GM19438 (cell line): ENCODE measurements around the gene CACNA1B.
"Not testable (repeated sequence)": the region's sequence is repeated elsewhere in the genome, so short reads cannot be mapped to it uniquely, and the experiment has no call there.

ENCODE experiments used
- ATAC-seq: cut with Tn5 transposase; IDR thresholded peaks from one replicate; pipeline ENCODE4 v1.9.1; 2021; ENCODE audit warnings: low read depth; ENCODE audit not compliant: unreplicated experiment

CACNA1B gene

DNA sequence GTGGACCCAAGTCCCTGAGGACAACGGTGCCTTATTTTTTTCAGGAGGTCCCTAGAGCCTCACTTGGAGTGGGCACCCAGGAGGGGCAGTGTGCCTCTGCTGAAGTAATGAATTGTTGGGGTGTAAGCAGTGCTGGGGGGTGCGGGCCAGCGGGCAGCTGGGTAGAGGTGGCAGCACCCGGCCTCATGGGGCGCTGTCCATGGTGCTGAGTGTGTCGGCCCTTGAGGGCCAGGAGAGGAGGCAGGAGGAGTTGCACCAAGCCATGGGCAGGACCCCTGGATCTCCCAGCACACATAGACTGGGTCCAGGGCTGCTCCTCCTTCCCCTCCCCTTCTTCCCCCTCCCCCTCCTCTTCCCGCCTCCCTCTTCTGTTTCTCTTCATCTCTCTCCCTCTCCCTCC, 7.0 kb downstream of the CACNA1B start:
- not testable (repeated sequence) for ATAC-seq

DNA sequence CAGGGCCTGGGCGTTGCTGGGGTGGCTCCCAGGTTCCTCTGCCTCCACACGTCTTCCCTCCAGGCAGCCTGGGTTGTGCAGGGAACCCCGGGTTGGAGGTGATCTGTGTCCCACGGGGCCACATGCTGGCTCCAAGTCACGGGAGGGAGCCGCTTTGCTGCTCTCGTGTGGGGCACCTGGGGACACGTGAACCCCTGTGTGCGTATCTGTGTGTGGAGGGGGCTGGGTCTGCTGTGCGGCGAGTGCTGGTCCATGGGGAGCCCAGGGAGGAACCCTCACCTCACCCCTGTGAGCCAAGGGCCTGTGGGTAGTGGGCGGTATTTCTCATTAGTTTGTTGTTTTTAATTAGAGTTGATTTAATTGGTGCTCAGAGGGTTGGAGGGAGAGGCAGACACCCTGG, 7.5 kb downstream of the CACNA1B start:
- not testable (repeated sequence) for ATAC-seq

DNA sequence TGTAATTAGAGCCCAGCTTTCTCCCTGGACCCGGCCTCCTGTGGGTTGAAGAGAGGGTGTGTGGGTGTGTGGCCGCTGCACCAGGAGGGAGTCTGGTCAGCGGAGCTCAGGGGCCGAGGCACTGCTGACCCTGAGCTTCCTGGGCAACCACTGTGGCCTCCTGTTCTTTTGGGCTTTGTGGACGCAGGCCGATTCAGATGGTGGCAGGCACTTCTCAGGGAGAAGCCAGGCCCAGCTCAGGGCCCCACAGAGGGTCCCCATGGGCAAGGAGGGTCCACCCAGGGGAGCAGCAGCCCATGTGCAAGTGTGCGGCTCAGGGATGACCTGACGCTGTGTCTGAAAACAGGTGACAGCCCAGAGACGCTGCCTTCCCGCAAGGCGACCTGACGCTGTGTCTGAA, 11.0 kb downstream of the CACNA1B start:
- not testable (repeated sequence) for ATAC-seq

DNA sequence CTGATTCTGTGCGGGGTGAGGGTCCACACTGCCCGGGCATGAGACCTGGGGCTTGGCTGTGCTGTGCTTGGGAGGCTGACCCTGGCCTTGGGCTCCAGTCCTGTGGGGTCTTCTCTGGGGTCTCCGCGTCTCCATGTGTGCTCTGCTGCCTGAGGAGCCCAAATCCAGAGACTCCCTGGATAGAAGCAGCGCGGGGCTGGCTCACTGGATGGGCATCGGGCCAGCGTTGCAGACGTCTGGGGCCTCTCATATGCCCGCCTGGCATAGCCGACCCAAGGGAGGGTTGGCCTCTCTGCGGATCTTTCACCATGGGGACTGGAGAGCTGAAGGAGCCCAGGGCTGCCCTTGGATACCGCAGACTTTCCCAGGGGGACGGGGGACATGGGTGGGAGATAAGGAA, 12.4 kb downstream of the CACNA1B start:
- ATAC-seq, result not testable (repeated sequence)

DNA sequence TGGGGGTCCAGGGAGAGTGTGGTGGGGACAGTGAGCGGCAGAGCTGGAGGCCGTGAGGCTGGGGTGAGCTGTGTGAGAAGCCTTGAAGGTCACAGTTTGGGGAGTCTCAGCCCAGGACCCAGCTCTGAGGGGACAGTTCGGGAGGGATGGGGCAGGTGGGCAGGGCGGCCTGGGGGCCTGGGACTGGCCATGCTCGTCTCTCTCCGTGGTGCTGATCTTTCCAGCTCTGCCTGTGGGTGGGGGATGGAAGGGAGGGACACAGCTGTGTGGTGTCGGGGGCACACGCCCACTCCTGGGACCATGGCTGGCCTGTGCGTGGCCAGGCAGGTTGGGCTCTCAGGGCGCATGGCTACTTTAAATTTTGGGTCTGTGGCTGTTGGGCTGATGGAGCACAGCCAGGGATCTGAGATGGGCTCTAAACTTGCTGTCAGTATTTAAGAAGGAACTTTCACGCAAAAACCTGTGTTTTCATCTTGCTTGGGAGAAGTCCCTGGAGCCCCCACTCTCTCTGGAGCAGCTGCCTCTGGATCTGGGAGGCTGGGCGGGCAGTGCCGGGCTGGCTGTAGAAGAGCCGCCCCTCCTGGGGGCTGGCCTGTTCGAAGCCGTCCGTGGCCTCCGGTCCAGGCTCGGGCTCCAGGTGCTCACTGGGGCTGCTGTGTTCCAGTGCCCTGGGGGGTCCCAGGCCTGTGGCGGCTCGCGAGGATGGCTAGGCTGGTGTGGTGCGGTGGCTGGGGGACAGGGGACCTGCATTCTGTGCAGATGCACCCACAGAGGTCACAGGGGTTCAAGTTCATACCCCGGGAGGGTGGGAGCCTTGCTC, 13.4 kb downstream of the CACNA1B start:
- ATAC-seq, result not testable (repeated sequence)

DNA sequence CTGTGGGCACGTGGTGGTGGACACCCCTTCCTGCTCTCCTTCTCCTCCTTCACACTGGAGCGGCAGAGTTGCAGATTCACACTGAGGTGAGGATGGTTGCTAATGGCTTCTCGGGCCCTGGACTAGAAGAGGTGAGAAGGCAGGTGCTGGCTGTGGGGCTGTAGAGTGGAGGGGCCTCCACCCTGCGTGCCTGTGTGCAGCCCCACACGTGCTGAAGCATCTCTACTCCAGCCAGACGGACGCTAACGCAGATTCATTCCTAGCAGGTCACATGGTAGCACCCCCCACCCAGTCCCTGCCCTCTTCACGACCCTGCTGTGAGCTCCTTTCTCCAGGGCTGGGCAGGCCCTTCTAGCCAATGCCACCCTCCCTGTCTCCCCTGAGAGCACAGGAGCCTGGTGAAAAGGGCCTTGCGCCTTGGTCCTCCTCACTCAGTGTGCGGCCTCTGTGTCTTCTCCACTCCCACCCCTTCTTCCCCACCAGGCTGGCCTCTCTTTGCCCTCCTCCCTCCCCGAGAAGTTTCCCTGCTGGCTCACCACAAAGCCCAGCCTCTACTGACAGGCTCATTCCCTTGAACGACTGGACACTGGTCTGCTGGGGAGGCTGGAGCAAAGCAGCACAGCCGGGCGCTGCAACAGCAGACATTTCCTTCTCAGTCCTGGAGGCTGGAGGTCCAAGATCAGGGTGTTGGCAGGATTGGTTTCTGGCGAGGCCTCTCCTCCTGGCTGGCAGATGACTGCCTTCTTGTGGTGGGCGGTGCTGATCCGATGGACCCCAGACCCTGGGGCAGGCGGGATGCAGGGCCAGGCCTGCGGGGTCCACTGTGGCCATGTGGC, 14.2 kb downstream of the CACNA1B start:
- no peak for ATAC-seq

DNA sequence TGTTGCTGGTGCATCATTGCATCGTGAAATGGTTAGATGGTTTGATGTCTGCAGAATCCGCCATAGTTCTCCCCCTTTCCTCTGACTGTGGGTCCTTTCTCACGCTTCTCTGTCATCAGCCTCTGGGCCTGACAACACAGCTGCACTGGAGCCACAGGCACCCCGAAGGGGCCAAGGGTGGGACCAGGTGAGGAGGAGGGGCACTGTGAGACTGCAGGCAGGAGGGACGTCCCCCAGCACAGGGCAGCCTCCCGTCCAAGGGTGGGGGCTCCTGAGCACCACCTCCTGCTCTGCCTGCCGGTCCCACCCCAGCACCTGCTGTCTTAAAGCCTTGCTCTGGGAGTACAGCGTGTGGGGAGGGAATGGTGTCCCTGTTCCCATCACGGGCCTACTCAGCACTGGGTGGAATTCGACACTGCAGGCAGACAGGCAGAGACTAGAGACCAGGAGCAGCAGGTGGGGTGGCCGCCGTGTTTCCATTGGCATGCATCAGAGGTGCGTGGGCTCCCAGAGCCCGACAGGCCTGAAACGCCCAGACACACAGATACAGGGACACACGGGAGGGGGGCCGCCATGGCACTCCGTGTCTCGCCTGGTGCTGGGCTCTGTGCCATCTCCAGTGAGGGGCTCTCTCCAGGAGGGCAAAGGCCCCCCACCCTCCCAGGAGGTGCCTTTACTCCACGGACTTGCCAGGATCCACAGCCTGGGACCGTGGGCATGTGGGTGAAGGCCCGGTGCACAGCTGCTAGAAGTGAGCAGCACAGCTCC, 15.0 kb downstream of the CACNA1B start:
- no peak for ATAC-seq

DNA sequence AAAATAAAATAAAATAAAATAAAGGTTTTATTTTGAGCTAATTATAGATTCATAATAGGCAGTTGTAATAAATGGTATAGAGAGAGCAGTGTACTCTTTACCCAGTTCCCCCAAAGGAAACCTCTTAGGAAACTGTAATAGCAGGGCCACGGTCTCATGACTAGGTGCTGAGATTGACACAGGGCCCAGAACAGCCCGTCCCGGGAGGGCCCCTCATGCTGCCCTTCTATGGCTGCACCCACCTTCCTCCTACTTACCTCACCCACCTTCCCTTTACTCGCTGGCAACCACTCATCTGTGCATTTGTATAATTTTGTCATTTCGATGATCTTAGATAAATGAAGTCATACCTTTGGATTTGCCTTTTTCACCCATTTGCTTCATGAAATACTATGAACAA, 16.1 kb downstream of the CACNA1B start:
- ATAC-seq, result no peak

DNA sequence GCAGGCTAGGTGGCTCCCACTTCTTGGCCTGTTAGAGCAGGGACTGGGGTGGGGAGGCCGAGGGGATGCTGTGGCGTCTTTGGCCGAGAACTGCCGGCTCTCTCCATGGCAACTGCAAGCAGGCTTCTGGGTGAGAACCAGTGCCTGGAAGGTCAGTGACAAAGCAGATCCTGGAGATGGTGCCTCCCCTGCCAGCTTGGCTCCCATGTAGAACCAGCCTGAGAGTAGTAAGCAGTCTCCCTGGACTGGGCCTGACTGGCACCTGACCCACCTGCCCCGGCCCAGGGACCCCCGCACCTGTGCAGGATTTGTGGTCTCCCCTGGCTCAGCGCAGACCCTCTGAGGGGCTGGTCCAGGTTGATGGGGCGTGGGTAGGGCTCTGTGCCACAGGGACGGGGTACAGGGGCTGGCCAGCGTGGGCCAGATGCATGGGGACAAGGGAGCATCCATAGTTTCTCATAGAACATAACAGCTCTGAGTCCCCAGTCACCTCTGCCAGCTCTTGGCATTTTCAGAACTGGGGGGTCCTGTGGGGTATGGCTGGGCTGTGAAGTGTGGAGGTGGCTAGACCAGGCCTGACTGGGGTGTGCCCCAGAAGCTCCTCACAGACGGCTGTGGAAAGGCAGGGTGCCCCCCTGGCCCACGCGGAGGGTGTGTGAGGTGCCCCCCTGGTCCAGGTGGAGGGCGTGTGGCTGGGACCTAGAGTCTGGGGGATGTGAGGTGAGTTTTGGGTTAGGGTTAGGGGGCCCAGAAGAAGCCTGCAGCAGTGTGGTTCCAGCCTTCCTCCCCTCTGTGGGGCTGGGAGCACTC, 22.2 kb downstream of the CACNA1B start:
- no peak for ATAC-seq

DNA sequence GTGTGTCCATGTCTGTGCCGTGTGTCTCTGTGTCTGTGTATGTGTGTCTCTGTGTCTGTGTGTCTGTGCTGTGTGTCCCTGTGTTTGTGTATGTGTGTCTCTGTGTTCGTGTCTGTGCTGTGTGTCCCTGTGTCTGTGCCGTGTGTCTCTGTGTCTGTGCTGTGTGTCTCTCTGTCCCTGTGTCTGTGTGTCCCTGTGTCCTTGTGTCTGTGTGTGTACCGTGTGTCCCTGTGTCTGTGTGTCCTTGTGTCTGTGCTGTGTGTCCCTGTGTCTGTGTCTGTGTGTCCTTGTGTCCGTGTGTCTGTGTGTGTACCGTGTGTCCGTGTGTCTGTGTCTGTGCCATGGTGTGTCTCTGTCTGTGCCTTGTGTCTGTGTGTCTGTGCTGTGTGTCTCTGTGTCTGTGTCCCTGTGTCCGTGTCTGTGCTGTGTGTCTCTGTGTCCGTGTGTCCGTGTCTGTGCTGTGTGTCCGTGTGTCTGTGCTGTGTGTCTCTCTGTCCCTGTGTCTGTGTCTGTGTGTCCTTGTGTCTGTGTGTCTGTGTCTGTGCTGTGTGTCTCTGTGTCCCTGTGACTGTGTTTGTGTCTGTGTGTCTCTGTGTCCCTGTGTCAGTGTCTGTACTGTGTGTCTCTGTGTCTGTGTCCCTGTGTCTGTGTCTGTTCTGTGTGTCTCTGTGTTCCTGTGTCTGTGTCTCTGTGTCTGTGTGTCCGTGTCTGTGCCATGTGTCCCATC, 23.2 kb downstream of the CACNA1B start:
- ATAC-seq, result no peak

DNA sequence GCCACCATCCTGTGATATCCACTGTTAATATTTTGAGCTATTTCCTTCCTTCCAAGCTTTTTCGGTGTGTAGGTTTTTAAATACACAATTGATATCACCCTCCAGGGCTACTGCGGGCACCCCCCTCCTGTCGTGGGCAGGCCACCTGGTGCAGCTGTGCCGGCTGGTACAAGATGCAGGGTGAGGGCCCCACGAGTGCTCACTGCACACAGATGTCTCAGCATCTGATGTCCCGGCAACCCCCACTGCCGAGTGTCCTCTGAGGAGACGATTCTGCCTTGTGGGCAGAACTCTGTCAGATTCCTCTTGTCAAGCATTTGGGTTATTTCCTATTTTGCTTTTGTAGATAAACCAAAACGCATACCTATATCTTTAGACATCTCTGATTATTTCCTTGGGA, 25.1 kb downstream of the CACNA1B start:
- no peak for ATAC-seq

DNA sequence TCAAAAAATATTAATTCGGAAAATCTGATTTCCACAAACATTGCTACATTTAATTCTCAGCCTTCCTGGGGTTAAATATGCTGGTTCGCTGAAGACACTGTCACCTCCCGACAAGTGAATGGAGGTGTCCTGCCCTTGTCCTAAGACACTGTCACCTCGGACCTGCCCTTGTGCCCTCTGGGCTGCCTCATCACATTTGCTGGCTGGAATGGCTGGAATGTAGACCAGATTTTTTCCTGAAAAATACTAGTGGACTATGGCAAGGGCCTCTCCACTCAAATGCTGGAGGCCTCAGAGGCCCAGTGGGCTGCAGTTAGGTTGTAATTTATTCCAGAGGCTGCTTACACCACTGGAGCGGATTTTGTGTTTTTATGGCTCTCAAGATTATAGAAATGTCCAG, 28.2 kb downstream of the CACNA1B start:
- ATAC-seq, result no peak

DNA sequence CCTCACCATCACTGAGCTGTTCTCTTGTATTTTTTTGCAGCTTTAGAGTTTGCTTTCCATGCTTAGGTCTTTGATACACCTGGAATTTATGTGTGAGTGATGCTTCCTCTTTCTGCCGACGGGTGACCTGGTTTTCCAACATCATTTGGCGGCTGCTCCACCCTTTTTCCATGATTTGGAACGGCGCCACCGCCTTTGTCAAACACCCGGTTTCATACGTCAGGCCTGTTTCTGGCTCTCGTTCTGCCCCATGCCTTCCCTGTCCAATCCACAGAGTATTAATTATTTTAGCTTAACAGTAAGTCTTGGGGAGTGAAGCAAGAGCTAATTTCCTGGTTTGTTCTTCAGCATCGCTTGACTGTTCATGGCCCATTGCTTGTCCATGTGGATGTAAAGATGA, 30.2 kb downstream of the CACNA1B start:
- no peak for ATAC-seq

DNA sequence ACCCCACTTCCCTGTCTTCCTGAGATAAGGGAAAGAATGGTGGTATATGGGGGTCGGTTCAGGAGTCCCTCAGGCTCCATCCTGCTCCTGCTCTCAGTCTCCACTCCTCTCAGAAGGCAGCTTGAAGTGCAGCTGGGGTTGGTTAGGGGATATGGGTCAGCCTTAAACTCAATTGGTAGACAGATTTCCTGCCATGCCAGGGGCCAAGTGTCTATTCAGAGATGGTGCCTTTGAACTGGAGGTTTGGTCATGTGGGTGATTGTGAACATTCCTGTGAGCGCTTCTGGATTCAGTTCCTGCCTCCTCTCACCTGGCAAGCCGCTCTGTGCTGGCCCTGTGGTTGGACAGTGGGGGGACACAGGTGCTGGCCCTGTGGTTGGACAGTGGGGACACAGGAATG, 35.1 kb downstream of the CACNA1B start:
- no peak for ATAC-seq

DNA sequence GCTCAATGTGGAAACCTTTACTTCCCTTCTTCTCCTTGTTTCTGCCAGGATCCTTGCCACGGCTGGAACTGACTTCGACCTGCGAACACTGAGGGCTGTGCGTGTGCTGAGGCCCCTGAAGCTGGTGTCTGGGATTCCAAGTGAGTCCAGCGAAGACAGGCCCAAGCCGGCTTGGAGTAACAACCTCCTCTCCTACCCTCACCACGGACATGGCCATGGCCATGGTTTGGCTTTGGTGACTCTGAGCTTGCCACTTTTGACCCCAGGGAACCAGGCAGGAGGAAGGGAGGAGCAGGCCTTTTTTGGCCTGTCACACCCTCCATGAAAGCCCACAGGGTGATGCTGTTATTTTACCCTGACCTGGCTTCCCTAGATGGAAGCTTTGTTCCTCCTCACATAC, 35.5 kb downstream of the CACNA1B start:
- no peak for ATAC-seq

DNA sequence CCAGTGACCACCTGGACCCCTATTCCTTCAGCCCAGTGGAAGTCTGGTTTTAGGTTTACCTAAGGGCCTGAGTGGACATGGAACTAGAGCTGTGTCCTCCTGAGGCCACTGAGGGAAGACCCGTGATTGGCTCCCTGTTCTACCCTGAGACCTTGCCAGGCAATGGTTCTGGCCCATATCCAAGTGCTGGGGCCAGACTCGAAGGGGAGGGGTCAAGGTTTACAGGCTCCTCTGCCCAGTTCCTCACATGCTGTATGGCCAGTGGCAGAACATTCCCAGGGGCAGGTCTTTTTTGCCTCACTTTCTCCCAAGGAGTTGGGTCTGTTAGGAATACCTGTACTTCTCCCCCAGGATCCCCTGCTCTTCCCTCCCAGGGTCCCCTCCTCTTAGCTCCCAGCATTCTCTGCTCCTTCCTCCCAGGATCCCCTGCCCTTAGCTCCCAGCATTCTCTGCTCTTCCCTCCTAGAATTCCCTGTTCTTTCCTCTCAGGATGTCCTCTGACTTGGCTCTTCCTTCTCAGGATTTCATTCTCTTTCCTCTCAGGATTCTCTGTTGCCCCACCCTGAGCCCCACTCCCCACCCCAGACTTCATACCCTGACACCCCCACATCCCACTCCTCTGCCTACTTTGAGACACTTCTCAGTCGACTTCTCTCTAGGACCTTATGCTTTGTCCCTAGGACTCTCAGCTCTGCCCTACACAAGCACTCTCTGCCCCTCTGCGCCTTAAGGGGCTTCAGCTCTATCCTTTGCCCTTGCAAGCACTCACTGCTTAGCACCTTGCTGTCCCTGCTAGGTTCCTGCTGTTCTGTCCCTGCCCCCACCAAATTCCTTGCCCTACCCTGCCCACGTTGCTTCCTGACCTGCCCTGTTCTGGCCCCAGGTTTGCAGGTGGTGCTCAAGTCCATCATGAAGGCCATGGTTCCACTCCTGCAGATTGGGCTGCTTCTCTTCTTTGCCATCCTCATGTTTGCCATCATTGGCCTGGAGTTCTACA, 36.5 kb downstream of the CACNA1B start:
- ATAC-seq, result no peak

DNA sequence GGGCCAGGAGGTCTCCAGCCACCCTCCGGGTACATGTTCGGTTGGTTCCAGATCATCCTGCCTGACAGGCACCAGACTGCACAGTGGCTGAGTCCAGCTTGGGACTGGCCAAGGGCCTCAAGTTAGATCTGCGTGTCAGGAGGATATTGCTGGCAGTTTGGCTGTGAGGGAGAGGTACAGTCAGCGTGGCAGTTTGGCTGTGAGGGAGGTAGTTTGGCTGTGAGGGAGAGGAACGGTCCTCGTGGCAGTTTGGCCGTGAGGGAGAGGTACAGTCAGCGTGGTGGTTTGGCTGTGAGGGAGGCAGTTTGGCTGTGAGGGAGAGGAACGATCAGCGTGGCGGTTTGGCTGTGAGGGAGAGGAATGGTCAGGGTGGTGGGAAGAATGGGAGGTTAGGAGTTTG, 39.0 kb downstream of the CACNA1B start:
- no peak for ATAC-seq

DNA sequence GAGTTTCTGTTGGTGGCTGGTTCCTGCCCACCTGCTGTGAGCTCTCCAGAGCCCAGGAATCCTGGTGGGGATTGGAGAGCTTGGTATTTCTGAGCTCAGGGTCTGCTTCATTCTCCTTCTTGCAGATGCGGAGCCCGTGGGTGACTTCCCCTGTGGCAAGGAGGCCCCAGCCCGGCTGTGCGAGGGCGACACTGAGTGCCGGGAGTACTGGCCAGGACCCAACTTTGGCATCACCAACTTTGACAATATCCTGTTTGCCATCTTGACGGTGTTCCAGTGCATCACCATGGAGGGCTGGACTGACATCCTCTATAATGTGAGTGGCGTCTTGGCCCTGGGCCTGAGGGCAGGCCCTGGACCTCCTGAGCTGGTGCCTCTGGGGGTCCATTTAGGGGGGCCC, 39.5 kb downstream of the CACNA1B start:
- ATAC-seq, result no peak
